Measurements from ENCODE around the gene SLC22A4. TPM values are rescaled to one million over a fixed set of nuclear protein-coding genes. Genes with fewer than 3 reads are reported as not detected.

SLC22A4 gene
- polyA plus RNA-seq, 1 experiment: 19.3 TPM

DNA sequence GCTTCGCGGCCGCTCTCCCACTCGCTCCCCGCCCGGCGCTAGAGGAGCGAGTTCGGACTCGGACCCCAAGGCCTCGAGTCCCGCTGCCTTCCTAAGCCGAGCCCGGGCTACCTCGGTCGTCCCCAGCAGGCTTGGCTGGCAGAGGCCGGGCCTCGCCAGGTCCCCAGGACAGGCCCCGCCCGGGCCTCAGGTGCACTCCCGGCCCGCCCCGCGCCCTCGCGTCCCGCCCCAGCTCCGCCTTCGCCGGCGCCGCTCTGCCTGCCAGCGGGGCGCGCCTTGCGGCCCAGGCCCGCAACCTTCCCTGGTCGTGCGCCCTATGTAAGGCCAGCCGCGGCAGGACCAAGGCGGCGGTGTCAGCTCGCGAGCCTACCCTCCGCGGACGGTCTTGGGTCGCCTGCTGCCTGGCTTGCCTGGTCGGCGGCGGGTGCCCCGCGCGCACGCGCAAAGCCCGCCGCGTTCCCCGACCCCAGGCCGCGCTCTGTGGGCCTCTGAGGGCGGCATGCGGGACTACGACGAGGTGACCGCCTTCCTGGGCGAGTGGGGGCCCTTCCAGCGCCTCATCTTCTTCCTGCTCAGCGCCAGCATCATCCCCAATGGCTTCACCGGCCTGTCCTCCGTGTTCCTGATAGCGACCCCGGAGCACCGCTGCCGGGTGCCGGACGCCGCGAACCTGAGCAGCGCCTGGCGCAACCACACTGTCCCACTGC is 75.4 kb downstream of the SLC22A4 start, which contains the start of gene SLC22A5:
Gene SLC22A5, plus strand, starts transcription at position 237 of the 707 bp plus-strand sequence. Its CDS starts 263 bp downstream, at position 500.
- TF ChIP-seq, protein P1, sequence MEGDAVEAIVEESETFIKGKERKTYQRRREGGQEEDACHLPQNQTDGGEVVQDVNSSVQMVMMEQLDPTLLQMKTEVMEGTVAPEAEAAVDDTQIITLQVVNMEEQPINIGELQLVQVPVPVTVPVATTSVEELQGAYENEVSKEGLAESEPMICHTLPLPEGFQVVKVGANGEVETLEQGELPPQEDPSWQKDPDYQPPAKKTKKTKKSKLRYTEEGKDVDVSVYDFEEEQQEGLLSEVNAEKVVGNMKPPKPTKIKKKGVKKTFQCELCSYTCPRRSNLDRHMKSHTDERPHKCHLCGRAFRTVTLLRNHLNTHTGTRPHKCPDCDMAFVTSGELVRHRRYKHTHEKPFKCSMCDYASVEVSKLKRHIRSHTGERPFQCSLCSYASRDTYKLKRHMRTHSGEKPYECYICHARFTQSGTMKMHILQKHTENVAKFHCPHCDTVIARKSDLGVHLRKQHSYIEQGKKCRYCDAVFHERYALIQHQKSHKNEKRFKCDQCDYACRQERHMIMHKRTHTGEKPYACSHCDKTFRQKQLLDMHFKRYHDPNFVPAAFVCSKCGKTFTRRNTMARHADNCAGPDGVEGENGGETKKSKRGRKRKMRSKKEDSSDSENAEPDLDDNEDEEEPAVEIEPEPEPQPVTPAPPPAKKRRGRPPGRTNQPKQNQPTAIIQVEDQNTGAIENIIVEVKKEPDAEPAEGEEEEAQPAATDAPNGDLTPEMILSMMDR (IDR thresholded peaks at IDR 0.05; ENCODE audit: insufficient read depth, low read depth, low read length): no peak
- ChIA-PET CTCF (interaction anchor here (0.6 to 2.0 kb wide), 8 partner anchors 39 to 370 kb away, joined by 3 to 8 read pairs (median 4); partner anchors contain the start of gene SLC22A4), POLR2A (interaction anchor here (0.5 to 0.7 kb wide), 3 partner anchors 105 to 590 kb away, joined by 3 to 5 read pairs (median 4); no protein-coding TSS in a partner anchor)
- Histone ChIP-seq H3K27me3 (ENCODE audit: control insufficient read depth, insufficient read depth, low read length) (no peaks in the 10 kb centered on the region), H3K36me3 (ENCODE audit: control insufficient read depth, insufficient read depth, low read length) (no peaks in the 10 kb centered on the region), H3K4me3 (ENCODE audit: low read depth, low read length) (peak within 1 kb of the TSS; percentile 59)
- DNase-seq (ENCODE audit: low read depth): no peak

DNA sequence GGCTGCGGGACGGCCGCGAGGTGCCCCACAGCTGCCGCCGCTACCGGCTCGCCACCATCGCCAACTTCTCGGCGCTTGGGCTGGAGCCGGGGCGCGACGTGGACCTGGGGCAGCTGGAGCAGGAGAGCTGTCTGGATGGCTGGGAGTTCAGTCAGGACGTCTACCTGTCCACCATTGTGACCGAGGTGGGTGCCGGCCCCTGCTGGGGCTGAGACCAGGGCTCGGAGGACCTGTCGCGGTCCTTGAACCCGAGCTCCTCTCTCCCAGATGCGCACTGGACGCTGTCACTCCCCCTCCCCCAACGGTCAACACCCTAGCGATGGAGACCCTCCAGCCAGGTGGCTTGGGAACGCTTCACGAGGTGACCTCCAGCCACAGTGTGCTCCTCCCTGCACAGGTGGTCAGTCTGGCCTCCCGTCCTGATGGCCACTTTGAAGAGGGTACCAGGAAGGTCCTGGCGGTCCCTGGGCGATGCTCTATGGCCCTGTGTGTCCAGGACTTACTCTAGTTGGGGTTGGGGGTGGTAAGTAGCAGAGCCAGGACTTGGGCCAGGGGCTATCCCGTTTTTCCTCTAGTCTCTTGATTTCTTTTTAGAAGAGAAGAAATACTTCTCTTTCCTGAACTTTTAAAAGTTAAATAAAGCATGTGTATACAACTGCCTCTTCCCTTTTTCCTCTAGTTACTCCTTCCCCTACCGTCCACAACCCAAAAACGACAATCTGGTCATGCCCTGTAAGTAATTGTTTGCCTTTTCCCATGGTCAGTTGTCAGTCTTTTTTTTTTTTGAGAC is 76.2 kb downstream of the SLC22A4 start:
- DNase-seq (ENCODE audit: low read depth): no peak
- ChIA-PET POLR2A (interaction anchor here (0.6 kb wide), 1 partner anchor 132 kb away, joined by 3 read pairs; no protein-coding TSS in a partner anchor), CTCF (interaction anchor here (0.8 to 2.0 kb wide), 5 partner anchors 38 to 132 kb away, joined by 3 to 5 read pairs (median 4); partner anchors contain the start of gene SLC22A4)
- H3K27me3 ChIP-seq (ENCODE audit: control insufficient read depth, insufficient read depth, low read length): no peaks in the 10 kb centered on the region
- TF ChIP-seq, protein P1 (IDR thresholded peaks at IDR 0.05; ENCODE audit: insufficient read depth, low read depth, low read length): no peak
- no peaks in the 10 kb centered on the region for H3K36me3 ChIP-seq (ENCODE audit: control insufficient read depth, insufficient read depth, low read length)
- H3K4me3 ChIP-seq (ENCODE audit: low read depth, low read length): peak overlapping the region; percentile 59

DNA sequence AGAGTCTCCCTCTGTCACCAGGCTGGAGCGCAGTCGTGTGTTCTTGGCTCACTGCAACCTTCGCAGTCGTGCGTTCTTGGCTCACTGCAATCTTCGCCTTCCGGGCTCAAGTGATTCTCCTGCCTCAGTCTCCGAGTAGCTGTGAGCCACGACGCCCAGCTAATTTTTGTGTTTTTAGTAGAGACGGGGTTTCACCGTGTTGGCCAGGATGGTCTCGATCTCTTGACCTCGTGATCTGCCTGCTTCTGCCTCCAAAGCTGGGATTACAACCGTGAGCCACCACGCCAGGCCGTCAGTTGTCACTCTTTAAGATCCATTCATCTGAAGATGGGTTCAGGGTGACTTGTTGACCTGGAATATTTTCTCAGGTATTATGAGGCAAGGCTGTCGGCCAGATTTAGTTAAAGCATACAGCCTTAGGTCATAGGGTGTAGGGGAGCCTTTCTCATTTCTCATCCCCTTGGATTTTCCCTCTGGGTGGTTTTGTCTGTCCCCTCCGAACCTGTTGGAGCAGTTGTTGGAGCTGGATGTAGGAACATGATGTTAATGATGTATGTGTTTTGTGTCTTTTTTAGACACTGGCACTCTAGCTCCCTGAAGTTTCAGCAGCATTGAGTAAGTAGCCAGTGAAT is 76.9 kb downstream of the SLC22A4 start:
- Histone ChIP-seq H3K27me3 (ENCODE audit: control insufficient read depth, insufficient read depth, low read length) (no peaks in the 10 kb centered on the region), H3K4me3 (ENCODE audit: low read depth, low read length) (no peak overlapping the region), H3K36me3 (ENCODE audit: control insufficient read depth, insufficient read depth, low read length) (no peaks in the 10 kb centered on the region)
- ChIA-PET CTCF (interaction anchor here (0.8 to 1.9 kb wide), 4 partner anchors 13 to 133 kb away, joined by 3 to 5 read pairs (median 4); no protein-coding TSS in a partner anchor), POLR2A (no interaction called here)
- no peak for DNase-seq (ENCODE audit: low read depth)
- TF ChIP-seq, protein P1 (IDR thresholded peaks at IDR 0.05; ENCODE audit: insufficient read depth, low read depth, low read length): no peak

DNA sequence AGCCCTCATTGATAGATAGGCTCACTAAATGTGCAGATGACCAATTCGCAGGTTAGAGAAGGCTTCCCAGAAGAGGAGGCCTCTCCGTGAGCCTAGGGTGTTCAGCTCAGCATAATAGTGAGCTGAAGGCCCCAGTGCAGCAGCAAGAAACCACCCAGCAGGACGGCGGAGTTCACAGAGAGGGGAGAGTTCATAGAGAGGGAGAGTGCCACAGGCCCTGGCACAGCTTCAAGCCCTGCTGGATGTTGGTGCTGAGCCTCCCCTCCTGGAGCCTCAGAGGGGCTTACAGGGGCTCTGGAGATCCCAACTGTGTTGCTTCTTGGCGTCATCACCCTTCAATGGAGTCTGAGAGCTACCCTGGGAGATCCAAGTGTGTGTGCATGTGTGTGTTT is 77.4 kb downstream of the SLC22A4 start:
- Histone ChIP-seq H3K27me3 (ENCODE audit: control insufficient read depth, insufficient read depth, low read length) (no peaks in the 10 kb centered on the region), H3K36me3 (ENCODE audit: control insufficient read depth, insufficient read depth, low read length) (no peaks in the 10 kb centered on the region), H3K4me3 (ENCODE audit: low read depth, low read length) (no peak overlapping the region)
- CTCF ChIA-PET: interaction anchor here (0.8 to 1.9 kb wide), 4 partner anchors 13 to 133 kb away, joined by 3 to 5 read pairs (median 4); no protein-coding TSS in a partner anchor
- TF ChIP-seq, protein P1 (IDR thresholded peaks at IDR 0.05; ENCODE audit: insufficient read depth, low read depth, low read length): no peak
- POLR2A ChIA-PET: no interaction called here
- no peak for DNase-seq (ENCODE audit: low read depth)
